BJ (cell line): ENCODE data around the gene TAS1R3. TPM values are rescaled to one million over a fixed set of nuclear protein-coding genes. Genes with fewer than 3 reads are reported as not detected.

Experiments
- CTCF ChIA-PET: fragments of 350-600 bp; formaldehyde crosslinking; extraction: SDS; loops from one replicate; lab custom pipeline; 2021; ENCODE audit warnings: antibody characterized with exemption, inconsistent platforms; lab: Yijun Ruan, JAX
- POLR2A ChIA-PET: fragments of 300-600 bp; sonication (Branson Sonifier 250); formaldehyde crosslinking; extraction: SDS; loops from one replicate; lab custom pipeline; 2021; ENCODE audit warnings: antibody characterized with exemption; lab: Charles Lee
- DNase-seq: peaks from one replicate; pipeline ENCODE4 v3.0.0-alpha.2; 2011; ENCODE audit warnings: low read depth
- H3K27me3 ChIP-seq: 2 replicates; pipeline ENCODE4 v1.6.0; 2011; ENCODE audit warnings: low read length; ENCODE audit not compliant: control insufficient read depth, insufficient read depth
- H3K36me3 ChIP-seq: 2 replicates; pipeline ENCODE4 v1.5.1; 2011; ENCODE audit warnings: low read length; ENCODE audit not compliant: control insufficient read depth, insufficient read depth
- H3K4me3 ChIP-seq: 2 replicates; pipeline ENCODE4 v1.5.1; 2011; ENCODE audit warnings: low read depth, mild to moderate bottlenecking, control low read depth, low read length
- polyA plus RNA-seq: library from polyadenylated mRNA; depleted of rRNA; stranded (reverse); fragments of >200 nt; gene quantifications from 2 replicates; pipeline ENCODE4 v1.2.3, GENCODE V29; 2011; rRNA removed
- small RNA-seq: library from RNA; depleted of rRNA; stranded (forward); fragments of <200 nt; gene quantifications from one replicate; pipeline ENCODE3, GENCODE V24; 2012; ENCODE audit warnings: low replicate concordance, low read depth; ENCODE audit not compliant: insufficient read length
- TF ChIP-seq, protein P1 (sequence below): IDR thresholded peaks from 2 replicates; pipeline ENCODE4 v1.5.1; 2011; ENCODE audit warnings: low read depth, mild to moderate bottlenecking, control low read depth, inconsistent platforms, low read length, moderate library complexity; ENCODE audit not compliant: insufficient read depth

Gene TAS1R3
- polyA plus RNA-seq, 1 experiment = 0.11 TPM

DNA sequence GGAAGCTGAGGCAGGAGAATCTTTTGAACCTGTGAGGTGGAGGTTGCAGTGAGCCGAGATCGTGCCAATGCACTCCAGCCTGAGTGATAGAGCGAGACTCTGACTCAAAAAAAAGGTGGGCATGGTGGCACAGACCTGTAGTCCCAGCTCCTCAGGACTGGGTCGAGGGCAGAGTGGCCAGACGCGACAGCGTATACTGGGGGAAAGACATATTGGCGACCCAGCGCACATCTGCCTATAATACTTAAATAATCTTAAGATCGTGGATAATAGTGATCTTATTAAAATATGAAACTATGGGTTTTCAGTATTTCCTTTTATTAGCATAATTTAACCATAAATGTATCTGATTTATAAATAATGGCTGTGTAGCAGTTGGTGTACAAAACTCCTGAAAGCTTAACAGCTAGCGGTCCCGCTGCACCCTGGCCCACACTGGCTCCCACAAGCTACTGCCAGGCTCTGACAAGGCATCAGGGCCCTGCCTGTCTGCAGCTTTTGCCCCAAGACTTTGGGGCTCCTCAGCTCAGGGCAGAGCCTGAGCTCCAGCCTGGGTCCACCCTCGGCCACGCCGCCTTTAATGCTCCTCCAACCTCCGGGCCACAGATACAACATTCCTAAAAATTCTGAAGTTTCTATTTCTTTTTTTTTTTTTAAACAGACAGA lies 46.6 kb downstream of the TAS1R3 start:
- ChIA-PET CTCF (interaction anchor here (1.3 kb wide), 2 partner anchors 22 to 25 kb away, joined by 3 to 4 read pairs; partner anchors contain the start of gene CCNL2), POLR2A (no interaction called here)
- Histone ChIP-seq H3K4me3 (no peak overlapping the region), H3K36me3 (peaks cover 8% of the 10 kb centered on the region), H3K27me3 (no peaks in the 10 kb centered on the region)
- DNase-seq = no peak
- TF ChIP-seq, protein P1, sequence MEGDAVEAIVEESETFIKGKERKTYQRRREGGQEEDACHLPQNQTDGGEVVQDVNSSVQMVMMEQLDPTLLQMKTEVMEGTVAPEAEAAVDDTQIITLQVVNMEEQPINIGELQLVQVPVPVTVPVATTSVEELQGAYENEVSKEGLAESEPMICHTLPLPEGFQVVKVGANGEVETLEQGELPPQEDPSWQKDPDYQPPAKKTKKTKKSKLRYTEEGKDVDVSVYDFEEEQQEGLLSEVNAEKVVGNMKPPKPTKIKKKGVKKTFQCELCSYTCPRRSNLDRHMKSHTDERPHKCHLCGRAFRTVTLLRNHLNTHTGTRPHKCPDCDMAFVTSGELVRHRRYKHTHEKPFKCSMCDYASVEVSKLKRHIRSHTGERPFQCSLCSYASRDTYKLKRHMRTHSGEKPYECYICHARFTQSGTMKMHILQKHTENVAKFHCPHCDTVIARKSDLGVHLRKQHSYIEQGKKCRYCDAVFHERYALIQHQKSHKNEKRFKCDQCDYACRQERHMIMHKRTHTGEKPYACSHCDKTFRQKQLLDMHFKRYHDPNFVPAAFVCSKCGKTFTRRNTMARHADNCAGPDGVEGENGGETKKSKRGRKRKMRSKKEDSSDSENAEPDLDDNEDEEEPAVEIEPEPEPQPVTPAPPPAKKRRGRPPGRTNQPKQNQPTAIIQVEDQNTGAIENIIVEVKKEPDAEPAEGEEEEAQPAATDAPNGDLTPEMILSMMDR = no peak

- POLR2A ChIA-PET = no interaction called here
- no peak overlapping the region for H3K4me3 ChIP-seq
- CTCF ChIA-PET = no interaction called here
Observed at GRCh38 chr1:1380860-1381259, 49.8 kb downstream of the TAS1R3 start.

GRCh38 chr1:1381294-1381693 lies 50.2 kb downstream of the TAS1R3 start:
- DNase-seq = no peak
- TF ChIP-seq, protein P1 = no peak
- H3K4me3 ChIP-seq = no peak overlapping the region
- CTCF ChIA-PET = no interaction called here
- H3K27me3 ChIP-seq = no peaks in the 10 kb centered on the region
- POLR2A ChIA-PET = no interaction called here
- peaks cover 12% of the 10 kb centered on the region for H3K36me3 ChIP-seq

More at GRCh38 chr1:1380860-1381259, 49.8 kb downstream of the TAS1R3 start:
- DNase-seq = no peak
- no peaks in the 10 kb centered on the region for H3K27me3 ChIP-seq
- peaks cover 8% of the 10 kb centered on the region for H3K36me3 ChIP-seq
- TF ChIP-seq, protein P1 = no peak

Small RNA genes within 50 kb of the gene (small RNA-seq; reads per million reads assigned to genes)
- gene MIR6726 = not detected

Other genes with a start within 250 kb of the TAS1R3 start
- 4.3 and 8.9 TPM in 2 replicates for gene C1orf159, start 215.2 kb upstream of the TAS1R3 start, polyA plus RNA-seq
- not detected in 2 replicates for gene TTLL10, start 157.4 kb upstream of the TAS1R3 start, polyA plus RNA-seq
- gene TNFRSF18, start 124.7 kb upstream of the TAS1R3 start, polyA plus RNA-seq = 0.40 TPM in 1 of 2 replicates, not detected in the other
- gene TNFRSF4, start 117.1 kb upstream of the TAS1R3 start, polyA plus RNA-seq = not detected in 2 replicates
- gene SDF4, start 99.3 kb upstream of the TAS1R3 start, polyA plus RNA-seq = 119 and 188 TPM in 2 replicates
- 16.9 and 20.9 TPM in 2 replicates for gene B3GALT6, start 99.0 kb upstream of the TAS1R3 start, polyA plus RNA-seq
- gene C1QTNF12, start 84.6 kb upstream of the TAS1R3 start, polyA plus RNA-seq = 0.42 and 0.43 TPM in 2 replicates
- 20.5 and 25.7 TPM in 2 replicates for gene UBE2J2, start 57.4 kb upstream of the TAS1R3 start, polyA plus RNA-seq
- gene SCNN1D, start 50.8 kb upstream of the TAS1R3 start, polyA plus RNA-seq = 1.1 and 1.9 TPM in 2 replicates
- gene ACAP3, start 23.4 kb upstream of the TAS1R3 start, polyA plus RNA-seq = 19.5 and 33.9 TPM in 2 replicates
- gene PUSL1, start 22.7 kb upstream of the TAS1R3 start, polyA plus RNA-seq = 11.9 and 18.2 TPM in 2 replicates
- gene INTS11, start 6.6 kb upstream of the TAS1R3 start, polyA plus RNA-seq = 52.0 and 95.8 TPM in 2 replicates
- gene CPTP, start 6.5 kb upstream of the TAS1R3 start, polyA plus RNA-seq = 11.1 and 14.2 TPM in 2 replicates
- gene DVL1, start 18.1 kb downstream of the TAS1R3 start, polyA plus RNA-seq = 16.2 and 23.6 TPM in 2 replicates
- gene MXRA8, start 27.3 kb downstream of the TAS1R3 start, polyA plus RNA-seq = 427 and 702 TPM in 2 replicates
- gene AURKAIP1, start 43.9 kb downstream of the TAS1R3 start, polyA plus RNA-seq = 73.2 and 97.8 TPM in 2 replicates
- 142 and 175 TPM in 2 replicates for gene CCNL2, start 68.1 kb downstream of the TAS1R3 start, polyA plus RNA-seq
- gene MRPL20, start 76.0 kb downstream of the TAS1R3 start, polyA plus RNA-seq = 84.8 and 121 TPM in 2 replicates
- 0.31 and 0.43 TPM in 2 replicates for gene ANKRD65, start 90.0 kb downstream of the TAS1R3 start, polyA plus RNA-seq
- gene VWA1, start 104.4 kb downstream of the TAS1R3 start, polyA plus RNA-seq = 1.7 and 2.0 TPM in 2 replicates
- 0.06 and 0.20 TPM in 2 replicates for gene ATAD3C, start 118.4 kb downstream of the TAS1R3 start, polyA plus RNA-seq
- 9.5 and 12.5 TPM in 2 replicates for gene ATAD3B, start 140.5 kb downstream of the TAS1R3 start, polyA plus RNA-seq
- gene ATAD3A, start 180.9 kb downstream of the TAS1R3 start, polyA plus RNA-seq = 12.5 and 19.7 TPM in 2 replicates
- 5.5 and 8.7 TPM in 2 replicates for gene TMEM240, start 209.3 kb downstream of the TAS1R3 start, polyA plus RNA-seq
- 101 and 121 TPM in 2 replicates for gene SSU72, start 243.6 kb downstream of the TAS1R3 start, polyA plus RNA-seq